Neural cell (in vitro differentiated cells): ENCODE measurements around the gene REP15. TPM values are rescaled to one million over a fixed set of nuclear protein-coding genes. Genes with fewer than 3 reads are reported as not detected.
A peak's percentile ranks its signal among the peaks of the same experiment; 100 is the strongest.

ENCODE experiments used
- H2AFZ ChIP-seq: fragments of 200-600, 300-800 bp; sonication (generic), shearing (Covaris generic); 2 replicates; pipeline ENCODE4 v1.6.0; 2014; ENCODE audit warnings: low read depth, mild to moderate bottlenecking, antibody characterized with exemption, low read length, moderate library complexity
- H3F3A ChIP-seq: fragments of 200-600 bp; shearing (Covaris generic); 2 replicates; pipeline ENCODE4 v1.6.1; 2016; ENCODE audit warnings: mild to moderate bottlenecking, moderate library complexity, mixed read lengths, antibody characterized with exemption, low read length; ENCODE audit not compliant: insufficient read depth, poor library complexity, severe bottlenecking
- H3K27ac ChIP-seq: fragments of 200-600, 300-800 bp; sonication (generic), shearing (Covaris generic); 2 replicates; pipeline ENCODE4 v1.5.1; 2014; ENCODE audit warnings: mild to moderate bottlenecking, low read length, moderate library complexity
- H3K27me3 ChIP-seq: fragments of 300-800, 200-600 bp; sonication (generic), shearing (Covaris generic); 2 replicates; pipeline ENCODE4 v1.6.0; 2014; ENCODE audit warnings: mild to moderate bottlenecking, low read depth, low read length, moderate library complexity; ENCODE audit not compliant: insufficient read depth
- H3K36me3 ChIP-seq: fragments of 300-800, 200-600 bp; sonication (generic), shearing (Covaris generic); 2 replicates; pipeline ENCODE4 v1.5.1; 2014; ENCODE audit warnings: mild to moderate bottlenecking, antibody characterized with exemption, low read length, moderate library complexity; ENCODE audit not compliant: insufficient read depth
- H3K4me2 ChIP-seq: fragments of 300-800, 200-600 bp; sonication (generic), shearing (Covaris generic); 2 replicates; pipeline ENCODE4 v1.6.0; 2014; ENCODE audit warnings: mild to moderate bottlenecking, low read length
- H3K4me3 ChIP-seq: fragments of 300-800, 200-600 bp; sonication (generic), shearing (Covaris generic); 2 replicates; pipeline ENCODE4 v1.5.1; 2014; ENCODE audit warnings: mild to moderate bottlenecking, low read length, moderate library complexity
- H3K79me2 ChIP-seq: fragments of 200-600 bp; shearing (Covaris generic); replicated peaks from 2 replicates; pipeline ENCODE4 v1.6.0; 2014; ENCODE audit warnings: mild to moderate bottlenecking, low read length, moderate library complexity; ENCODE audit not compliant: insufficient read depth
- H3K9ac ChIP-seq: fragments of 300-800, 200-600 bp; sonication (generic), shearing (Covaris generic); 2 replicates; pipeline ENCODE4 v1.6.1; 2016; ENCODE audit warnings: mild to moderate bottlenecking, low read length, mixed read lengths
- H3K9me2 ChIP-seq: fragments of 200-600 bp; shearing (Covaris generic); 2 replicates; pipeline ENCODE4 v1.6.1; 2016; ENCODE audit warnings: mild to moderate bottlenecking, low read length, mixed read lengths; ENCODE audit not compliant: insufficient read depth
- H3K9me3 ChIP-seq: fragments of 200-600, 300-800 bp; sonication (generic), shearing (Covaris generic); 2 replicates; pipeline ENCODE4 v1.6.1; 2016; ENCODE audit warnings: mild to moderate bottlenecking, mixed run types, low read length, moderate library complexity, mixed read lengths
- H4K20me1 ChIP-seq: fragments of 200-600 bp; shearing (Covaris generic); 2 replicates; pipeline ENCODE4 v1.6.1; 2016; ENCODE audit warnings: mild to moderate bottlenecking, mixed run types; ENCODE audit not compliant: insufficient read depth
- EP300 ChIP-seq: fragments of 450-650 bp; conservative IDR thresholded peaks from 2 replicates; pipeline ENCODE4 v1.6.1; 2014; ENCODE audit warnings: antibody characterized with exemption, mild to moderate bottlenecking, moderate library complexity; ENCODE audit not compliant: poor library complexity, severe bottlenecking
- EZH2 ChIP-seq: fragments of 200-600, 300-800 bp; shearing (Covaris generic), sonication (generic); IDR thresholded peaks from 2 replicates; pipeline ENCODE4 v1.6.1; 2014; ENCODE audit warnings: antibody characterized with exemption, low read length, borderline replicate concordance, mild to moderate bottlenecking; ENCODE audit not compliant: insufficient read depth, poor library complexity, severe bottlenecking
- MXI1 ChIP-seq: fragments of 450-650 bp; conservative IDR thresholded peaks from 2 replicates; pipeline ENCODE4 v1.6.1; 2014; ENCODE audit warnings: antibody characterized with exemption, mild to moderate bottlenecking; ENCODE audit not compliant: poor library complexity, severe bottlenecking
- POLR2AphosphoS5 ChIP-seq: IDR thresholded peaks from 2 replicates; pipeline ENCODE4 v1.6.1; 2012
- RAD21 ChIP-seq: fragments of 450-650 bp; conservative IDR thresholded peaks from 2 replicates; pipeline ENCODE4 v1.6.1; 2014; ENCODE audit warnings: antibody characterized with exemption, mild to moderate bottlenecking, moderate library complexity
- REST ChIP-seq: IDR thresholded peaks from 2 replicates; pipeline ENCODE4 v1.6.1; 2012; ENCODE audit warnings: borderline replicate concordance
- SMC3 ChIP-seq: fragments of 450-650 bp; conservative IDR thresholded peaks from 2 replicates; pipeline ENCODE4 v1.6.1; 2014; ENCODE audit warnings: antibody characterized with exemption, mild to moderate bottlenecking, moderate library complexity; ENCODE audit not compliant: poor library complexity
- TAF1 ChIP-seq: IDR thresholded peaks from 2 replicates; pipeline ENCODE4 v1.6.1; 2012; ENCODE audit warnings: low read depth
- polyA plus RNA-seq: library from polyadenylated mRNA; depleted of rRNA; stranded (reverse); fragments of >200 nt; gene quantifications from 2 replicates; pipeline ENCODE4 v1.2.3, GENCODE V29; 2014
- TF ChIP-seq, protein P1 (sequence below): fragments of 450-650 bp; IDR thresholded peaks from 2 replicates; pipeline ENCODE4 v1.5.1; 2014; ENCODE audit warnings: antibody characterized with exemption, mild to moderate bottlenecking, moderate library complexity; ENCODE audit not compliant: poor library complexity, severe bottlenecking

REP15 gene
- polyA plus RNA-seq, 1 donor from 2014 or later = 0.88 TPM

DNA sequence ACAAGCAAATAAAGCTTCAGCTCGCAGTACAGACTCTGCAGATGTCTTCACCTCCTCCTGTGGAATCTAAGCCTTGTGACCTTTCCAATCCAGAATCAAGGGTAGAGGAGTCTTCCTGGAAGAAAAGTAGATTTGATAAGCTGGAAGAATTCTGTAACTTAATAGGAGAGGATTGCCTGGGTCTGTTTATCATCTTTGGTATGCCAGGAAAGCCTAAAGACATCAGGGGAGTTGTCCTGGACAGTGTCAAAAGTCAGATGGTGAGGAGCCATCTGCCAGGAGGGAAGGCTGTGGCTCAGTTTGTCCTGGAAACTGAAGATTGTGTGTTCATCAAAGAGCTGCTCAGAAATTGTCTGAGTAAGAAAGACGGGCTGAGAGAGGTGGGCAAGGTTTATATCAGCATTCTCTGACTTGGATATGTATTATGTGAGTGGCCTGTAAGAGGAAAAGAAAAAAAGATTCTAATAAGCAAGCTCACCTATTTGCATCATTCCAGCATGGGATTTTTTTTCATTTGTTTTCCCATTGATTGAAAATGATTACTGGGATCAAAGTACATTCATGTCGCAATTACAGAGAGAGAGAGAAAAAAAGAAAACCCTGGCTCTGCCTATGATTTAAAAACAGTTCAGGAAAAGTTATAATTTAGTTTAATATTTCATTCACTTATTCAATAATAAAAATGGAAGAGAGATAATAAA, 767 bp downstream of the REP15 start:
- H3K79me2 ChIP-seq = no peaks in the 10 kb centered on the region
- TF ChIP-seq EP300 = no peak
- H3K9me3 ChIP-seq = no peaks in the 10 kb centered on the region
- H3K9ac ChIP-seq = no peak overlapping the region
- no peaks in the 10 kb centered on the region for H3K36me3 ChIP-seq
- no peaks in the 10 kb centered on the region for H4K20me1 ChIP-seq
- H2AFZ ChIP-seq = no peak overlapping the region
- no peak overlapping the region for H3K4me2 ChIP-seq
- H3F3A ChIP-seq = no peaks in the 10 kb centered on the region
- H3K9me2 ChIP-seq = no peaks in the 10 kb centered on the region
- no peak overlapping the region for H3K4me3 ChIP-seq
- no peaks in the 10 kb centered on the region for H3K27me3 ChIP-seq
- no peak overlapping the region for H3K27ac ChIP-seq

DNA sequence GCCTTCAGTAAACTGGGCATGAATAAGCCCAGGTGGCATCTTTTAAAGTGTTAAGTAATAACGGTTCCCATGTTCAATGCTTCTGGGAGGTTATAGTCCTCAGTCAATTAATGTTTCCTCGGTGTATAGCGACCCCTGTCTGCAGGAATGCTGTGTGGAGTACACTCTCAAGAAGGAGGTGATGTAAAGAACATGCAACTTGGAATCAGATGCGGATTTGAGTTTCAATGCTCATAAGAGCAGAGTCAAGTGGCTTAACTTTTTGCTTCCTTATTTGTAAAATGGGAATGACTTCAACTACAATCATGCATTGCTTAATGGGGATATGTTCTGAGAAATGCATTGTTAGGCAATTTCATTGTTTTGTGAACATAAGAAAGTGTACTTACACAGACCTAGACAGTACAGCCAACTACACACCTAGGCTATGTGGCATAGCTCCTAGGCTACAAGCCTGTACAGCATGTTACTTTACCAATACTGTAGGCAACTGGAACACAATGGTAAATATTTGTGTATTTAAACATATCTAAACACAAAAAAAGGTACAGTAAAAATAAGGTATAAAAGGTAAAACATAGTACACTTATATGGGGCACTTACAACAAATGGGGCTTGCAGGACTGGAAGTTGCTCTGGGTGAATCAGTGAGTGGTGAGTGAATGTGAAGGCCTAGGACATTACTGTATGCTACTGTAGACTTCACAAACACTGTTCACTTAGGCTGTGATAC, 7.6 kb downstream of the REP15 start:
- Histone ChIP-seq H3K4me3 (no peak overlapping the region), H3K9ac (no peak overlapping the region), H3K27ac (no peak overlapping the region), H3K36me3 (no peaks in the 10 kb centered on the region), H3K9me3 (no peaks in the 10 kb centered on the region), H4K20me1 (no peaks in the 10 kb centered on the region), H3K4me2 (no peak overlapping the region), H3F3A (no peaks in the 10 kb centered on the region), H2AFZ (no peak overlapping the region), H3K79me2 (no peaks in the 10 kb centered on the region), H3K27me3 (no peaks in the 10 kb centered on the region), H3K9me2 (no peaks in the 10 kb centered on the region)
- TF ChIP-seq, protein P1, sequence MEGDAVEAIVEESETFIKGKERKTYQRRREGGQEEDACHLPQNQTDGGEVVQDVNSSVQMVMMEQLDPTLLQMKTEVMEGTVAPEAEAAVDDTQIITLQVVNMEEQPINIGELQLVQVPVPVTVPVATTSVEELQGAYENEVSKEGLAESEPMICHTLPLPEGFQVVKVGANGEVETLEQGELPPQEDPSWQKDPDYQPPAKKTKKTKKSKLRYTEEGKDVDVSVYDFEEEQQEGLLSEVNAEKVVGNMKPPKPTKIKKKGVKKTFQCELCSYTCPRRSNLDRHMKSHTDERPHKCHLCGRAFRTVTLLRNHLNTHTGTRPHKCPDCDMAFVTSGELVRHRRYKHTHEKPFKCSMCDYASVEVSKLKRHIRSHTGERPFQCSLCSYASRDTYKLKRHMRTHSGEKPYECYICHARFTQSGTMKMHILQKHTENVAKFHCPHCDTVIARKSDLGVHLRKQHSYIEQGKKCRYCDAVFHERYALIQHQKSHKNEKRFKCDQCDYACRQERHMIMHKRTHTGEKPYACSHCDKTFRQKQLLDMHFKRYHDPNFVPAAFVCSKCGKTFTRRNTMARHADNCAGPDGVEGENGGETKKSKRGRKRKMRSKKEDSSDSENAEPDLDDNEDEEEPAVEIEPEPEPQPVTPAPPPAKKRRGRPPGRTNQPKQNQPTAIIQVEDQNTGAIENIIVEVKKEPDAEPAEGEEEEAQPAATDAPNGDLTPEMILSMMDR = peak; percentile 42
- TF ChIP-seq REST = no peak

- H4K20me1 ChIP-seq = no peaks in the 10 kb centered on the region
- H3K9ac ChIP-seq = no peak overlapping the region
- no peaks in the 10 kb centered on the region for H3K9me3 ChIP-seq
- TF ChIP-seq EP300 = no peak
- TF ChIP-seq RAD21 = no peak
- TF ChIP-seq EZH2 = no peak
- TF ChIP-seq, protein P1 = no peak
- no peak for TF ChIP-seq POLR2AphosphoS5
- TF ChIP-seq REST = no peak
- TF ChIP-seq MXI1 = no peak
- TF ChIP-seq TAF1 = no peak
- no peak for TF ChIP-seq SMC3
- no peaks in the 10 kb centered on the region for H3F3A ChIP-seq
- no peak overlapping the region for H3K27ac ChIP-seq
- H3K4me3 ChIP-seq = no peak overlapping the region
- H3K4me2 ChIP-seq = no peak overlapping the region
- no peaks in the 10 kb centered on the region for H3K9me2 ChIP-seq
- H2AFZ ChIP-seq = no peak overlapping the region
- no peaks in the 10 kb centered on the region for H3K36me3 ChIP-seq
- peaks cover 3% of the 10 kb centered on the region for H3K79me2 ChIP-seq
- no peaks in the 10 kb centered on the region for H3K27me3 ChIP-seq
These were observed 9.0 kb downstream of the REP15 start for GRCh38 chr12:27705263-27705662.
